HG03025 (cell line): ENCODE data around the gene DZIP1L.
A peak's percentile ranks its signal among the peaks of the same experiment; 100 is the strongest.

ENCODE experiments used
- ATAC-seq: cut with Tn5 transposase; IDR thresholded peaks from one replicate; pipeline ENCODE4 v1.9.1; 2021; ENCODE audit warnings: mild to moderate bottlenecking, moderate library complexity; ENCODE audit not compliant: unreplicated experiment, low FRiP score

The DZIP1L gene

GRCh38 chr3:138070006-138070405 lies 45.4 kb downstream of the DZIP1L start:
- ATAC-seq: no peak

DNA sequence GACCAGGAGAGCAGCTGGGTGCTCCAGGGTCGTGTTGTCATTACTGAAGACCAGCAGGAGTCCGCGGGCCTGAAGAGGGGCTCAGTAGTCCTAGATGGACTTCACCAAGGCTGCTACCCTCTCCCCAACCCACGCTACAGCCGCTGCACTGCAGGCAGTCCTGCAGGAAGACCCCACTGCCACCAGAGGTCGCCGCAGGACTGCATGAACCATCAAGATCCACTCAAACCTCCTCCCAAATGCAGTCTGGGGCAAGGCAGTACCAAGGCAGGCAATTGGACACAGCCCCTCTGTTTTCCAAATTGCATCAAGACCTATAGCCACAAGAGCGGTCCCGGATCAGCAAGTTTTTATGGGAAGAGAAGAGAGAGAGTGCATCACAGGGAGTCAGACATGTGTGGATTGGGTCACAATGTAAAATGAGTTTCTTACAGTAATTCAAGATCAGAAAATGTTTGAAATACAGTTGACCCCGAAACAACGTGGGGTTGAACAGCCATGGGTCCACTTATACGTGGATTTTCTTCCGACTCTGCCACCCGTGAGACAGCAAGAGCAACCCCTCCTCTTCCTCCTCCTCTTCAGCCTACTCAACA lies 46.7 kb downstream of the DZIP1L start:
- peak; percentile 64 for ATAC-seq

GRCh38 chr3:138068046-138068445 lies 47.4 kb downstream of the DZIP1L start:
- no peak for ATAC-seq

GRCh38 chr3:138066972-138067371 lies 48.4 kb downstream of the DZIP1L start:
- ATAC-seq: no peak

GRCh38 chr3:138066383-138066782 lies 49.0 kb downstream of the DZIP1L start:
- peak; percentile 71 for ATAC-seq

DNA sequence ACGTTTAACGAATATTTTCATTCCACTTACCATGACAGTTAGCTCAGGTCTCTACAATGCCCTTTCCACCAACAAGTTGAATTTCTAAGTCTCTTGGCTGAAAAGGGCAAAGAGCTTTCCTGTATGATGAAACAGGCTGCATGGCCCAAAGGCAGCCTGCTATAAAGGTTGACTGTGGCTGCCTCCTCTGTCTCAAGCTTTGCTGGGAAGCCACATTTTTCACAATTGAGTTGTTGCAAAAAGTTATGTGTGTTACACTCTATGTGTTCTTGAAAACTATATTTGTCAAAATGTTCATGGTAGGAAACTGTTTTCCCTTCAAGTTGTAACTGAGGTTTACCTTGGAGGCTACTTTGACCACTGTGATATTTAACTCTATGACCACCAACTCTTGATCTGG lies 49.5 kb downstream of the DZIP1L start:
- ATAC-seq: no peak

GRCh38 chr3:138063416-138063815 lies 52.0 kb downstream of the DZIP1L start:
- no peak for ATAC-seq

DNA sequence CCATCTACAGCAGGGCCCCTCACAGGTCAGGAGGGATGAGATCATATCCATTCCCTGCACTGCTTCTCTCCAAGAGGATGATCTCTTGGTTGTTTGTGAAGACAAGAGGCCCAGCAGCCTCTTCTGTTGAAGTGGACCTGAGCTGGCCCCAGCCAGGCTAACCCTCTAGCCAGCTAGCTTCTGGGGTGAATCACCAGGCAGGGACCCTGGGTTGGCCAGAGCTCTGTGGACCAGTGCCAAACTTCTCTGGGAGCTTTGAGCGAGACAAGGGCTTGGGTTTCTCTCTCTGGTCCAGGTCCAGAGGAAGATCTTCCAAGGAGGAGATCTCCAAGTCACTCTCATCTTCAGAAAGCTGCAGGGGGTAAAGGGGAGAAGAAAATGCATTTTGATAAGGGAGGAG lies 52.8 kb downstream of the DZIP1L start:
- no peak for ATAC-seq

DNA sequence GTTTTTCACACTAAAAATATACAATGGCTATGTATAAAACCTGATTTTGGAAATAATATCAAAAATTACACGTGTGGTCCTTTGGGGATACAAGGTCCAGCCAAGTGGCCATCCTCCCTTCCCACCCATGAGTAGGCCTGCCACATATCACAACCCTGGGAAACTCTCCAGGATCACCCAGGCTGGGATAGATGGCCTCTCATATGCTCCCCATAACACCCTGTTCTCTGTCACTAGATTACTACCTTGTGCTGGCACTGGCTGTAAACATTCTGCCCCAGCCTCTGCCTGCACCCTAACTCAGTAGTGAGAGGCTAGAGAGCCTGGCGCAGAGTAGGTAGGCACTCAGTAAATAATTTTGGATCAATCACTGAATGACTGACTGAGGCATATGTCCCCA lies 53.4 kb downstream of the DZIP1L start:
- no peak for ATAC-seq

- no peak for ATAC-seq
These were observed 54.6 kb downstream of the DZIP1L start for GRCh38 chr3:138060792-138061191.

GRCh38 chr3:138059261-138059660 lies 56.1 kb downstream of the DZIP1L start:
- no peak for ATAC-seq

- ATAC-seq: no peak
These were observed 58.0 kb downstream of the DZIP1L start for GRCh38 chr3:138057384-138057783.

GRCh38 chr3:138054057-138054456 lies 61.4 kb downstream of the DZIP1L start:
- no peak for ATAC-seq

- no peak for ATAC-seq
These were observed 63.2 kb downstream of the DZIP1L start for GRCh38 chr3:138051947-138052802.

GRCh38 chr3:138049157-138049919 lies 66.1 kb downstream of the DZIP1L start:
- ATAC-seq: no peak

GRCh38 chr3:138047596-138048158 lies 67.7 kb downstream of the DZIP1L start:
- no peak for ATAC-seq

GRCh38 chr3:138046955-138047354 lies 68.5 kb downstream of the DZIP1L start:
- ATAC-seq: no peak

DNA sequence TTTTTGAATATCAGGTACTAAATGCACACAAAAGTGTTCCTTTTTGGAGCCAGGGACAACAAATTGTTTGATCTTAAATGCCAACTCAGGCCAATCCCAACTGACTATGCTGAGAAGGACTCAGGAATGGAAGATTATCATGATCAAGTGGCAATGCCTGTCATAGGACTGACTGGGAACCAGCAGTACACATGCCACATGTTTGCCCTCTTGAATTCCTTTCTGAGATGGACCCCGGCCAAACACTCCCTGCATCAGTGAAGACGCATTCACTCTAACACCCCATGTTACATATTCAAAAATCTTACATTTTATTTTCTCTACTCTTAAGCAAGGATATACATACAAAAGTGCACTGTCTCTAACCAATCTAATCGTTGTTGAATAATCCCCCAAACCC lies 69.3 kb downstream of the DZIP1L start:
- ATAC-seq: no peak

- no peak for ATAC-seq
These were observed 72.0 kb downstream of the DZIP1L start for GRCh38 chr3:138043266-138044029.

DNA sequence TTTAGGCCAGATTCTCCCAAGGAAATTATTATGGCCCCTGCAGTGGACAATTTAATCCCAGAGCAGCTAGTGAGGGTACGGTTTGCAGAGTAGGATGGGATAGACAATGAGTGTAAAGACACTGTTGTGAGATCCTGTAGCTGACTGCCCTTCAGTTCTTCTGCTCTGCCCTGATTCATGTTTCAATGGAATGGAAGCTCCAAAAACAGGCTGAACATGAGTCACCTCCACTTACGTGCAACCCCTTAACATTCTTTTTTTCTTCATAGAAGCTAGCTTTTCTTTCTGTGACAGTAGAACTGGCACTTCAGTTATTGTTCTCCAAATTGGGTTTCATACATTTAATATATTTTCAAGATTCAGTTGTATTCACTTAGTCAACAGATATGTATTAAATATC lies 73.4 kb downstream of the DZIP1L start:
- ATAC-seq: no peak
